ENCODE measurements around the gene LEUTX.

LEUTX gene

GRCh38 chr19:39833464-39834286 lies 55.0 kb downstream of the LEUTX start, which contains the start of gene DYRK1B:
Gene DYRK1B, minus strand, starts transcription at chr19:39834162. Its CDS starts 2,295 bp downstream, at chr19:39831867.
- Mint-ChIP-seq H3K27ac (peak within 1 kb of the TSS; percentile 86), H3K9me3 (ENCODE audit: low read depth) (no peaks in the 10 kb centered on the region), H3K4me1 (ENCODE audit: low read depth) (peaks cover 26% of the 10 kb centered on the region), H3K36me3 (peaks cover 9% of the 10 kb centered on the region), H3K4me3 (peak within 1 kb of the TSS; percentile 82), H3K27me3 (no peaks in the 10 kb centered on the region)

GRCh38 chr19:39834287-39834841 lies 55.7 kb downstream of the LEUTX start:
- Mint-ChIP-seq H3K4me3 (peak overlapping the region; percentile 82), H3K9me3 (ENCODE audit: low read depth) (no peaks in the 10 kb centered on the region), H3K27me3 (no peaks in the 10 kb centered on the region), H3K27ac (peak overlapping the region; percentile 86), H3K4me1 (ENCODE audit: low read depth) (peaks cover 24% of the 10 kb centered on the region), H3K36me3 (peaks cover 8% of the 10 kb centered on the region)
